Gastroesophageal sphincter (tissue), 3 donors: Measurements from ENCODE around the gene SLC15A5.

ENCODE experiments used
- POLR2A ChIP-seq, 2 donors: fragments of 450-650 bp; IDR thresholded peaks; one replicate each; pipeline ENCODE4 v1.6.1; 2017; ENCODE audit warnings: antibody characterized with exemption in 2 of 2, mild to moderate bottlenecking in 2 of 2, moderate library complexity in 1 of 2
- POLR2AphosphoS5 ChIP-seq: sonication (generic); formaldehyde crosslinking; IDR thresholded peaks from one replicate; pipeline ENCODE4 v1.6.1; 2017; ENCODE audit warnings: antibody characterized with exemption
- TF ChIP-seq, protein P1 (sequence below), 4 experiments: fragments of 200-600 bp in 2 of 4; fragments of 450-650 bp in 2 of 4; sonication (generic) in 1 of 4; IDR thresholded peaks; one replicate each; pipeline ENCODE4 v1.5.1; 2017 to 2019; ENCODE audit warnings: antibody characterized with exemption in 4 of 4, mild to moderate bottlenecking in 2 of 4, moderate library complexity in 2 of 4

DNA sequence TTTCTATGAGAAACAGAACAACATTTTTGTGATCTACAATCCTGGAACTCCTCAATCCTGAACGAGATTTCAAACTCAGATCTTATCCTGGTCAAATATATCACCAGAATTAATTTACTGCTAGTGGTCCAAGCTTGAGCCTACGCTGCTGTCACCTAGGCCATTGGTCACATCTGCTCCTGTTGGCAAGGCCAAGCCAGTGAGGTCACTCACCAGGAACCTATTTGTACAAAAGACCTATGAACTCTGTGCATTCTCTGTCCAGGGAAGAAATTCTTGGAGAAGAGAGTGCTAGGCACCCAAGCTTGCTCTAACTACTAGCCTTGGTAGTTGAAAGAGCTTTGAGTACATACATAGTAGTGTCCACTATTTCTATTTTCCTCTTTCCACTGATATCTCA lies 106.1 kb downstream of the SLC15A5 start:
- TF ChIP-seq POLR2A (IDR thresholded peaks at IDR 0.05) (no peak), POLR2AphosphoS5 (no peak)
- TF ChIP-seq, protein P1, sequence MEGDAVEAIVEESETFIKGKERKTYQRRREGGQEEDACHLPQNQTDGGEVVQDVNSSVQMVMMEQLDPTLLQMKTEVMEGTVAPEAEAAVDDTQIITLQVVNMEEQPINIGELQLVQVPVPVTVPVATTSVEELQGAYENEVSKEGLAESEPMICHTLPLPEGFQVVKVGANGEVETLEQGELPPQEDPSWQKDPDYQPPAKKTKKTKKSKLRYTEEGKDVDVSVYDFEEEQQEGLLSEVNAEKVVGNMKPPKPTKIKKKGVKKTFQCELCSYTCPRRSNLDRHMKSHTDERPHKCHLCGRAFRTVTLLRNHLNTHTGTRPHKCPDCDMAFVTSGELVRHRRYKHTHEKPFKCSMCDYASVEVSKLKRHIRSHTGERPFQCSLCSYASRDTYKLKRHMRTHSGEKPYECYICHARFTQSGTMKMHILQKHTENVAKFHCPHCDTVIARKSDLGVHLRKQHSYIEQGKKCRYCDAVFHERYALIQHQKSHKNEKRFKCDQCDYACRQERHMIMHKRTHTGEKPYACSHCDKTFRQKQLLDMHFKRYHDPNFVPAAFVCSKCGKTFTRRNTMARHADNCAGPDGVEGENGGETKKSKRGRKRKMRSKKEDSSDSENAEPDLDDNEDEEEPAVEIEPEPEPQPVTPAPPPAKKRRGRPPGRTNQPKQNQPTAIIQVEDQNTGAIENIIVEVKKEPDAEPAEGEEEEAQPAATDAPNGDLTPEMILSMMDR (IDR thresholded peaks at IDR 0.05), result no peak
